ENCODE results near the gene FOXO6.
A peak's percentile ranks its signal among the peaks of the same experiment; 100 is the strongest.

FOXO6 gene

DNA sequence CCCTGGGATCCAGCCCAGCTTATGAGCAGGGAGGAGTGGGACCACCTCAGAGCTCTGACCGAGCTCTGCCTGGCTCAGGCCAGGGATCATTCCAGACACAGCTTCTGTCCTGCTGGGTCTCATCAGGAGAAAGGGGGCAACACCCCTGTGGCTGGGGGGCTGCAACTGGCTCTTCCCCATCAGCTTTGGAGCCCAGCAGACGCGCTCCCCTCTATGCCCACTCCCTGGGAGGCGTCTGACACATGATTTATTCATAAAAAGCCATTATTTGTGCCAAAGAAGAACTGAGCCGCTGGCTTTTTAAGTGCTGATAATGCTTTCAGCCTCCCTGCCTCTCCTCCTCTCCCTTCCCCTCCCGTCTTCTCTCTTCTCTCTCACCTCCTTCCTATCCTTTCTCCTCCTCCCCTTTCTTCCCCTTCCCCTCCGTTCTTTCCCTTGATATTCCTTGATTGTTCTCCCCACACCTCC is 25.0 kb downstream of the FOXO6 start:
- DNase-seq, result peak; percentile 91 to 94

DNA sequence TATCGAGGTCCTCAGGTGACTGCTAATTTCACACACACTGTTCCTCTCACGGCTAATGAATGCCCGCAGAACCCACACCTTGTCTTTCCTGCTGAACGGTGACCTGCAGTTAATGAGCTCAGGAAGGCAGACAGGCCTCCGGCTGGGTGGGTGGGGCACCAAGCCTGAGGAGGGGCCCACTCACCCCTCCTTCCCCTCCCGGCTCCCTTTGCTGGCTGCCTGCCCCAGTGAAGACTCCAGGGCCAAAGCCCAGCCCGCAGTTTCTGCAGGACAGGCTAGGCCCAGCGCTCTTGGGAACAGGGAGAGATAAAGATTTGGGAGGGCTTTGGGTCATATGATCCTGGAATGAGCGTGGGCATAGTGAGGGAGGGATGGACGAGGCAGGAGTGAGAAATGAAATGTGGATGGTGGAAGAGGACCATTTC is 26.4 kb downstream of the FOXO6 start:
- DNase-seq, result peak; percentile 80 to 92

DNA sequence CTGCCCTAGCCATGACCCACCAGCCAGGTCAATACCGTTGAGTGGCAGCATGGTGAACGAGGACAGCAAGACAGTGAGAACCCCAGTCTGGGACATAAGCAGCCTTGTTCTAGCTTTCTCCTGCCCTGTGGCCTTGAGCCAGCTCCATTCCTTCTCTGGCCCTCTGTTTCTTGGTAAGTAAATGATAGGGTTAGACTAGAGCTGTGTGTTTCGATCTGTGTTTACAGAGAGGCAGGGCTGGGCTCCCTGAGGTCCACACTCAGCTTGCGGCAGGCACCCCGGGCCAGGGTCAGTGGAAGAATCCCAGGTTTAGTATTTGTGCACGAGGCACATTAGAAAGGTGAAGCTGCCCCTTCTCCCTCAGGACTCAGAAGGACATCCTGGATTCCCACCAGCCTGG is 27.3 kb downstream of the FOXO6 start:
- no peak for DNase-seq

DNA sequence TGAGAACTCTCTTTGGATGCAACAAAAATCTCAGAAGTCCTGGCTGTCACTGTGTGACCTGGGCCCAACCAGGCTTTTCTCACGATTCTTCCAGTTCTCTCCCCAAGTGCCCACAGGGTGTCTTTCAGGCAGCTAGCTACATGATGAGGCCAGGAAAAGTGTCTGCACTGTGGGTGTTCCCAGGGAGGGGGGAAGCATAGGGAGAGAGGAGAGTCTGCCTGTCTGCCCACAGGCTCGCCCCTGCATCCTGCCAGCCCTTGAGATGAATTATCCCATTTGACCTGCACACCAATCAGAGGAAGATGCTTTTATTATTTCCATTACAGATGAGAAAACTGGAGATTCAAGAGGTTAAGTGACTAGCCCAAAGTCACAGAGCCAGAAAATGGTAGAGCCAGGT is 27.8 kb downstream of the FOXO6 start:
- DNase-seq, result no peak

DNA sequence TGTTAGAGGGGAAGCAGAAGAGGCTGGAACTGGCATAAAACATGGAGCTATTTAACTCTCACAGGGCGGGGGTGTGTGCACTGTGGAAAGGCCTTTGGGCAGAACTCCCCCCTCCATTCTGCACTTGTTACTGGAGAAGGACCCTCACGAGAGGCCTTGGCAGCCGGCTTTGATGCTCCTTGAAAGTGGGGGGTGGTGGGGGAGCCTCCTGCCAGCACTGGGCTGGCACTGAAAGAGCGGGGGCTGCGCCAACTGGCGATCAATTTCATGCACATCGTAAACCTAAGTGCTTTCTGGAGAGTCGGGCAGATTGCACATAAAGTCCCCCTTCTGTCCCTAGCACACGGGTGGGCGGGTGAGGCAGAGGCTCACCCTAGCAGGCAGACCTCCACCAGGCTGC is 28.9 kb downstream of the FOXO6 start:
- peak; percentile 87 to 95 for DNase-seq

DNA sequence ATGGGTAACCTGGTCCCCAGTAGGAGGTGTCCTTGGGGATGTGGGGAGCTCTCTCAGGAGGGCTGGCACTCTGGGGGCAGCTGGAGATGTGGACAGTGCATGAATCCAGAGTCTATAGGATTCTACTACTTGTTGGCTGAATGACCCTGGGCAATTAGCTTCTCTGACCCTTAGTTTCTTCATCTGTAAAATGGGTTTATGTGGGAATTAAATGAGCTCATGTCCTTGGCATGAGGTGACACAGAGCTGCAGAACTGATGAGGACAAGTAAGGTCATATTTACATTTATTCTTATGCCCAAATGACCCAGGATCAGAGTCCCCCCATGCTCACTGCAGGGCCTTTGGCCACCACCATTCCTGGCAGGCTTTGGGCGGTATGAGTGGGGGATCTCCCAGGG is 29.3 kb downstream of the FOXO6 start:
- no peak for DNase-seq

DNA sequence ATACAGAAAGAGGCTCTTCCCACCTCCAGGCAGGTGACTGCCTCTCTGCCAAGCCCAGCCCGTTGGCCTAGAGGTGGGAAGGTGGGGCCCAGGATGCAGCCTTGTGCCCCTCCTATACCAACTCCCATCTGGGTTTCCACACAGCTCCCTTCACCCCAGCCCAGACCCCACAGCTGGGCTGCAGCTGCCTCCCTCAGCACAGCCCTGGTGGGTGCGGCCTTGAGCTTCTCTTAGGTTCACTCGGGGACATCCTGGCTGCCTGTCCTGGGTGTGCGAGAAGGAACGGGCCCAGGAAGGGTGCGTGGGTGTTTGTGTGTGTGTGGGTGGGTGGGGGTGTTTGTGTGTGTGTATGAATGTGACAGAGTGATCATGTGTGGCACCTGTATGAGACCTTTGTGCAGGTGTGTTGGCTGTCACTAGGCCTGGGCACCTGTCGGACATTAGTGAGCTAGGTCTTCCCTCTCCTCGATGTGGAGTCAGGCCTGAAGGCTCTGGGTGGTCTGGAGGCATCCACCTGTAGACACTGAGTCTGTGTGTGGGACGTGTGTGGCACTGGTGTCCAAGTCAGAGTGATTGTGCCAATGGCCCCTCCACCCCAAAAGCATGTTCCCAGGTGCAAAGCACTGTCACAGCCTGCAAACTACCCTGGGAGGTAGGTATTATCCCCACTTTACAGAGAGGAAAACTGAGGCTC is 30.7 kb downstream of the FOXO6 start:
- no peak for DNase-seq

DNA sequence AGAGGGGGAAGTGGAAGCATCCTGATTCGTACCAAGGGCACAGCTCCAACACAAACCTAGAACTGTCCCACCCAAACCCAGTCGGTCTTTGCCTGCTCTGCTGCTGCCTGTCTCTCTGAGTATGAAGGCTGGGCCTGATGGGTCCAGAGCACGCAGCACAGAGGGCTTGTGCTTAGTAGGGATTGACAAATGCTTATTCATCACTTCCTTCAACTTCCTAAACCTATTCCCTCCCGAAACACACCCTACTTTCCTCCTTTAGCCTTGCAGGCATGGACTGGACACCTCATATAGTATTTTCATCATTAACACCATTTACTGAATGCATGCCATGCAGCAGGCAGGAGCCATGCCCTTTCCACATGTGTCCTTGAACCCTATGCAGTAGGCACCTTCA is 31.3 kb downstream of the FOXO6 start:
- no peak for DNase-seq

DNA sequence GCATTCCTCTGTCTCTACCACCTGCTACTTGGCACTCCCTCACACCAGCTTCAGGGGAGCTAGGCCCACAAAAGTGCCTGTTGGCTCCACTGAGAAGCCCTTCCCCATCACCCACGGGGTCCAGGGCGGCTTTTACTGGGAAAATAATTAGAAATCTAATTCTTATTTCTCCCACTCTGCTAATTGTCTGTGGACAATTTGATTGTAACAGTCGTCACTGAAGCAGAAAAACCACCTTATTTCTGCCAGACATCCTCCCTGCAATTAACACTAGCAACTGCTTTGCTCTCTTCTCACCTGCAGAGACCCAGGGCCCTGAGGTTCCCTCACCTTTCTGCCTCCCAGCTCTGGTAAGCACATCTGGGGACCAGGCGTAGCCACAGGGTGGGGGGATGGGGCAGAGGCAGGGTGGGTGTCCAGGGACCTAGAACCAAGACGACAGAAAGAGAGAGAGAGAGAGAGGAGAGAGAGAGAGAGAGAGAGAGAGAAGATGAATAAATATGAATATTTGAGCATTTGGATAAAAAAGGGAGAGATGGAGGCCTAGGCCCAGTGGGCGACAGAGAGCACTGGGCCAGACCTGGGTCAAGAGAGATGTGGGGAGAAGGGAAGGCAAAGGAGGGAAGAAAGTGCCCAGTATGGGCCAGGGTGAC is 32.6 kb downstream of the FOXO6 start:
- DNase-seq, result no peak

DNA sequence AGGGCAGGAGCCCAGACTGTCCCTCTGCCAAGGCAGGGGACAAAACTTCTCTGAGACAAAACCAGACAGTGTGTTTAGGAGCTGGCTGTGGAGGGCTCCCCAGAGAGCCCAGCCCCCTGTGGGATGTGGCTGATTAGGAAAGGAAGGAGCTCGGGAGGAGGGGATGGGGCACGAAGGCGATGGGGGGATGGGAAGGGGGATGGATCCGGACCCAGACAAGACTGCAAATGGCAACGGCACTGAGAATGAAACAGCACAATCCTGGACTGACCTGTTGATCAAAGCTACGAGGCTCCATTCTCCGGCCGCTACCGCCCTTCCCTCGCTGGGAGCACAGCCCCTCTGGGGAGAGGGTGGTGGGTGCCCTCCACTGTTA is 33.1 kb downstream of the FOXO6 start:
- DNase-seq, result no peak

DNA sequence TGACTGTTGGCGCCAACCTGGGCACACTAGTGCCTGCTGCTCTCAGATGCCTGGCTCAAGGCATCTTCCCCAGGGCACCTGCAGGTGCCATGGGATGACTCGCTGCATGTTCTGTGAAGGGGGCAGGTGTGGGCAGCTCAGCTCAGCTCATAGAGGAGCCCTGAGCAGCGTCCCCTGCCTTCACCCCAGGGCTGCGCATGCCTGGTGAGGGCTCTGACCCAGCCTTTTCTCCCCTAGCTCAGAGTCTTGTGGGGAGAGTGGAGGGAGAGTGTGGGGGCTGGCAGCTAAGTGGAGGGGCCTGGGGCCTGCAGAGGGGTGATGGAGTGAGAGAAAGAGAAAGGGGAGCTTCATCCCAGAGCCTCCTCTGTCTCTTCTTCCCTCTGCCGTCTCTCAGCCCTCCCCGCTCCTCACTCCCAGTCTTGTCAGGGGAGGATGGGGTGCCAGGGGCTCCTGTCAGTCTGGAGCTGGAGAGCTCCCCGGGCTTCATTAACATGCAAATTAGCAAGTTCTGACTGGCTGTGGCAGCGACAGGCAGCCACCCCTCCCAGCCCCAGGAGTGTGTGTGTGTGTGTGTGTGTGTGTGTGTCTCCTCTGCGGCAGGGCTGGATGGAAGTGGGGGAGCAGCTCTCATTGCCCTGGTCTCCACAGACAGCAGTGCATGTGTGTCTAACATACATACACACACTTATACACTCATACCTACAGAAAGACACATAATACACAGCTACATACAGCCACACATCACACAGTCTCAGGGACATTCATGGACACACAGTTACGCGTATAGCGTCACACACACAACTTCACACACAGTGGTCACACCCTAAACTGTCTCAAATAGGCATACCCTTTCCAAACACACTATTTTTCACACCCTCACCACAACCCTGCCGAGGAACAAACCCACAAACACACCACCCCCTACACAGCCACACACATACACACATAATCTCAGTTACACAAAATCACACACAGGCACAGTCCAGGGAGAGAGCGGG is 34.0 kb downstream of the FOXO6 start:
- peak in 1 of 2 experiments; percentile 69 for DNase-seq

DNA sequence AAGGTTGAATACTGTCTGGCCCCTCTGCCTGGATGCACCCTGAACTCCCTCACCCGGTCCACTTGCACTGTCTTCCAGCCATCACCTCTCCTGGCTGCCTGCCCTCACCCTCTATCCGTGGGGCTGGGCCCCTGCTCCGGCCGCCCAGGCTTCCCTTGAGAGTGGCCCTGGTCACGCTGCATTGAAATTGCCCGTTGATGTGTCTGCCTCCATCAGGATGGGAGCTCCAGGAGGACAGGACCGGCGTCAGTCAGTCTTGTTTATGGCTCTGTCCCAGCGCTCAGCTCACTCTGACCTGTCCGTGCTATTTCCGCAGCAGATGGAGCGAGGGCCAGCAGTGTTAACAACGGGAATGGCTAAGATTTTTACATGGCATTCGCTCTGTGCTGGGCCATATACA is 34.9 kb downstream of the FOXO6 start:
- no peak for DNase-seq

DNA sequence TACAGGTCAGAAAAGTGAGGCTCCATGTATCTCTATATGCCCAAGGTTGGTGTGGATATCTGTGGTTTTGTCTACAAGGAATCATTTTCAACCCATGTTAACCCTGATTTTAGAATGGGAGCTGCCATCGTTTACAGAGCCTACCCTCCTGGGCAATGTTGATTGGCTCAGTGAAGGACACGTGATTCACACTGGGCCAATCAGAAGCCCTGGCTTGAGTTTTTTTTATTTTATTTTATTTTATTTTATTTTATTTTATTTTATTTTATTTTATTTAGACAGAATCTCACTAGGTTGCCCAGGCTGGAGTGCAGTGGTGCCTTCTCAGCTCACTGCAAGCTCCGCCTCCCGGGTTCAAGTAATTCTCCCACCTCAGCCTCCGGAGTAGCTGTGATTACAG is 35.8 kb downstream of the FOXO6 start:
- no peak for DNase-seq

DNA sequence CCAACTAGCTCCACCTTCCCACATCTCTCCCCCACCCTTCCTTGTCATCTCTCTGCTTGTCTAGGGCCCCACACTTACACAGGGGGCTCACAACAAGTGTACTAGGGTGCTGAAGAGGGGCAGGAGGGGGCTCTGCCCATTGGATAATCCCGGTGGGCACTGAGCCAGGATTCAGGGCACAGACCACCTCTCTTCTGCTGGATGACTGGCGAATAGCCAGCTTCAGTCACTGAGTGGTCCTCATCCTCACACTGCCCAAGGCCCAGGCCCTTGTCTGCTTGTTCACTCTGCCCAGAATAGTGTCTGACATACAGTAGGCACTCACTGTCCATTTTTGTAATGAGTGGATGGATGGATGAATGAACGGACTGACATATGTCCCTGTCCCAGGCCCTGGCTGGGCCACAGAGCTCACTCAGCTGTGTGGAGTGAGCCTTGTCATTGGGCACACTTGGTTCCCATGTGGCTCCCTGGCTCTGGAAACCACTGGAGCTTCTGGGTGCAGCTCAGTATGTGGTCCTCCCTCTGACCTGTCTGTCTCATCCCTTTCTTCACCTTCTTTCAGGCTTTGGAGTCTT is 36.6 kb downstream of the FOXO6 start:
- no peak for DNase-seq

DNA sequence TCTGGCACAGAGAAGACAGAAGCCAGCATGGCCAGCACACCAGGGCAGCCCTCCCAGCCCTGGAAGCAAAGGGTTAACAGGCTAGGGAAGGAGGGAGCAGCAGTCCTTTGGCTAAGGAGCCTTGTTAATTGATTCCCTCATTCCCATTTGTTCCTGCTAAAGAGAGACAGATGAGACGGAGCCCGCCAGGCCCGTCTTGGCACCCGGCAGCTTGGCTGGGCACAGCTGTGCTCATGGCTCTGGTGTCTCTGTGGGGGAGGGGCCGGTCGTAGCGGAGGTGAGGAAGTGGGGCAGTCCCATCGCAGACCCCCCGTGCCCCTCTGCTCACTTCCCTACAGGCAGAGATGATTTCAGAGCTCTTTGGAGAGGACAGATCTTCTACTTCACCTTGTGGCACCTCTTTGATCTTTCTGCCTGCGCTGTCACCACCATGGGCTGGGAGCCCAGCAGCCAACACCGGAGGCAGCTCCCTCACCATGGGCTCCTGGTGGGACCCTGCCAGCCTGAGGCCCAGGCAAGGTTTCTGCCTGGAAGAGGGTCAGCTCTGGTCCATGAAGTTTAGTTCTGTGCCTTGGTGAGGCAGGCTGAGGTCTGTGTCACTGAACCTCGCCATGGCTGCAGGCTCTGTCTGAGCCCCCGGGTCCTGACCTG is 38.0 kb downstream of the FOXO6 start:
- DNase-seq, result peak; percentile 94 to 99

DNA sequence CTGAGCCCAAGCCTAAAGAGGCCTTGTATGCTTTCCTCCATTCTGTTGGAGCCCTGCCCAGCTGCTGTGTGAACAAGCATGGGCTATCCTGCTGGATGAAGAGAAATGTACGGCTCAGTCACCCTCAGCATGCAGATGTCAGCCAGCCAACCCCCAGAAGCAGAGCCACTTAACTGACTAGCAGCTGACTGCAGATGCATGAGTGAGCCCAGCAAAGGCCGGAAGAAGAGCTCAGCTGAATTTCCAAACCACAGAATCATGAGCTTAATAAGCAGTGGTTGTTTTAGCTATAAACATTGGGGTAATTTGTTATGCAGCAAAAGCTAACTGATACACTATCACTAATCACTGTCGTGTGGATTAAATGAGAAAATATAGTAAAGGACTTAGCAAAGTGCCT is 39.0 kb downstream of the FOXO6 start:
- peak; percentile 94 to 99 for DNase-seq

DNA sequence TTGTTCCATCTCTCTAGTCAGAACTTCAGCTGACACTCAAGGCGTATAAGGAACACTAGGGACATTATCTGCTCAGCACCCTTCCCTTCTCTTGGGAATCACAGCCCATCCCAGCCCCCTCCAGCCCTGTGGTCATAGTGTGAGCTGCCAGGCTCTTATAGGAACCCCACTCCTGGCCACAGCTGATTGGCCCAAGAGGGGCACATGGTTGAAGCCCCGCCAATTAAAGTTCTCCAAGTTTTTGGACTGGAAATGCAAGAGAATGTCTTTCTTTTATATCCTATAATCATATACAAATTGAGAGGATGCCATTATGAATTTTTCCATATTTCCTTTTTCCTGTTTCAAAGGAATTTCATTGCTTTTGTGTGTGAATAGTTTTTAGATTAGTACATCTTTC is 40.7 kb downstream of the FOXO6 start:
- no peak for DNase-seq

DNA sequence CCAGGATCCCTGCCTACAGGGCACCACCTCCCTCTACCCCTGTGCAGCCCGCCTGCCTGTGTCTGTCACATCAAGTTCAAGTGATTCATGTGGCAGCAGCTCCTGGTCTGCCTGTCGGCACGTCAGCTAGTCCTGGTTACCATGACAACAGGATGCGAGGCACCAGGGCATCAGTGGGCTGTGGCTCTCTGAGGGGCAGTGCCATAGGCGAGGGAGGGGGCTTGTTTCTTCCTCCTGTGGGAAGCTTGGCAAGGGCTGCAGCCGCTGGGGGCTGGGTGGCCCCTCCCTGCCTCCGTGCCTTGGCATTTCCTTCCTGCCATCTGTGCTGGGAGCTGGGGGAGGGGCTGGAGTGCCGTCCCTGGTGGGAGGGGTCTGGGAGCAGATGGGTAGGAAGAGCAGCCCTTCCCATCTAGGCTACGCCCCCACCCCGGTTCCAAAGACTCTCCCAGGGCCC is 43.1 kb downstream of the FOXO6 start:
- peak; percentile 98 to 99 for DNase-seq

DNA sequence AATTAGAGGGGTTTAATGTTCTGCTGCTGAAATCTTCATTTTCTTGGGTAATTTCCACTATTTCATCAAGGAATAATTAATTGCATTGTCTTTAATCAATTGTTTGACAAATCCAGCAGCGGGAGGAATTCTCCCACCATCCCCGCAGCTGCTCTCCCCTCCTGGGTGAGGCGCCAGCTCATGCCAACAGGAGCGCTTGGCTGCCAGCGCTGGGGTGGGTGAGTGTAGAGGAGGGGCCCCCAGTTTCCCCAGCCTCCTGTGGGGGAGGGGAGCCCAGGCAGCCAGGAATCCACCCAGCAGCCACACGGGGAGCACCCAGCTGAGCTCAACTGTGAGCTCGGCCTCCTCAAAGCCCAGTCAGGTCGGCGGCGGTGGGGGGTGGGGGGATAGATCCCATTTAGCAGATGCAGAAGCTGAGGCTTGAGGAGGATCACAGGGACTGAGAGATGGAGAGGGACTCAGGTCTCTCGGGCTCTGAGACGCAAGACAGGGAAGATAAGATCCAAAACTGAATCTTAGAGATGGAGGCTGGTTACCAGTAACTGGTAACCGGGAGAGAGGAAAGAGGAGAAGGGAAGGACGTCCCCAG is 46.5 kb downstream of the FOXO6 start:
- no peak for DNase-seq

DNA sequence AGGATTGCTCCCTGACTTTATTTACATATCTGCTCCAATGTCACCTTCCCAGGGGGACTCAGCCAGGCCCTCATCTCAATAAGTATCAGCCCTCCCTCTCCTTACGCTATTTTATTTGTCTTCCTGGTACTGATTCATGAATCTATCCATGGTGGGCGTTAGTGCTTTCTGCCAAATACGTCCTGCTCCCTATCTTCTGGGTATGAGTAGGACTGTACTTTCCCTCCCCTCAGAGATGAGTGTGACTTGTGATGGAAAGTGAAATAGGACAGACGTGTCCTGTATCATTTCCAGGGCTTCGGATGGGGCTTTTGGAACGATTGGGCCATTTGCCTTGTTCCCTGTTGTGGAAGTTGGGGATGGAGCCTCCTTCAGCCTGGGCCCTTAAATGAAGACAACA is 47.5 kb downstream of the FOXO6 start:
- DNase-seq, result no peak

DNA sequence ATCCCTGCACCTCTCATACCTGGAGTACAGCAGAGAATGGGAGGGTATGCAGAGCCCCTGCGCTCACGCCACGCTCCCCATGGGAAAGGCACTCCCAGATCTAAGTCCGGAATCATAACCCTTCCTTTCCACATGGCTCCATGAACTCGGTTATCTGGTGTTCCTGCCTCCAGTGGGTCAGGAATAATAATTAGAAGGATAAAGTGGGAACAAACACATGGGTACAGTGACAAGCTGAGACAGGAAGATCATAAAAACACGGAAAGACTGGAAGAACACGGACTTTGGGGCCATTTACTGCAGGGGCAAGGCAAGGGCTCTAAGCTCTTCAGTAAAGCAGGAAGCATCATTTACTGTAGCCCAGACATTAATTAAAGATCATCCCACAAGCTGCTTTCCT is 48.6 kb downstream of the FOXO6 start:
- DNase-seq, result no peak

DNA sequence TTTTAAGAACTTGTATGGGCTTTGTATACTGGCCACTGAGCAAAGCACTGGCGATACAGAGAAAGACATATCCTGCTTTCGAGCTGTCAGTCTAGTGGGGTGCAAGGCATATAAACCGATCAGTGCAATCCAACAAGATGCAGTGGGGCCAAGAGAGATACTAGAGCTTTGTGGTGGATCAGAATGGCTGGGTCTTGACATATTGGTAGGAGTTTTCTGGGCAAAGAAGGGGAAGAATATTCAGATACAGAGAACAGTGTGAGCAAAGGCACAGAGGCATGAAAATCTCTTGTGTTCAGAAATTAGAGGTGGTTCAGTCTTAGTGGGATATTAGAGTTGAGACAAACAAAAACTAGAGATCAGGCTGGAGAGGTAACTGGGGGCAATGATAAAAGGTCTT is 49.2 kb downstream of the FOXO6 start:
- no peak for DNase-seq

All from NCI-H446 (cell line).